ENCODE data around the gene FOXK1.

FOXK1 gene

GRCh38 chr7:4816419-4817080 lies 134.5 kb downstream of the FOXK1 start:
- H3K9me3 ChIP-seq (ENCODE audit: insufficient read depth, low read depth, low read length), result no peaks in the 10 kb centered on the region
- H3K27ac ChIP-seq (ENCODE audit: low read length), result no peak overlapping the region
- no peak overlapping the region for H3K4me3 ChIP-seq (ENCODE audit: low read length)
- no peaks in the 10 kb centered on the region for H3K27me3 ChIP-seq (ENCODE audit: insufficient read depth, low read length)
- H3K9ac ChIP-seq (ENCODE audit: low read depth, low read length), result no peak overlapping the region
- no peaks in the 10 kb centered on the region for H3K36me3 ChIP-seq (ENCODE audit: insufficient read depth, low read depth, low read length)
- no peaks in the 10 kb centered on the region for H3K4me1 ChIP-seq (ENCODE audit: insufficient read depth, low read length)

GRCh38 chr7:4817178-4817901 lies 135.2 kb downstream of the FOXK1 start:
- H3K4me3 ChIP-seq (ENCODE audit: low read length), result no peak overlapping the region
- H3K36me3 ChIP-seq (ENCODE audit: insufficient read depth, low read depth, low read length), result no peaks in the 10 kb centered on the region
- no peak overlapping the region for H3K9ac ChIP-seq (ENCODE audit: low read depth, low read length)
- no peaks in the 10 kb centered on the region for H3K27me3 ChIP-seq (ENCODE audit: insufficient read depth, low read length)
- H3K27ac ChIP-seq (ENCODE audit: low read length), result no peak overlapping the region
- H3K4me1 ChIP-seq (ENCODE audit: insufficient read depth, low read length), result no peaks in the 10 kb centered on the region
- no peaks in the 10 kb centered on the region for H3K9me3 ChIP-seq (ENCODE audit: insufficient read depth, low read depth, low read length)

- H3K9ac ChIP-seq (ENCODE audit: low read depth, low read length), result no peak overlapping the region
- no peaks in the 10 kb centered on the region for H3K4me1 ChIP-seq (ENCODE audit: insufficient read depth, low read length)
- no peaks in the 10 kb centered on the region for H3K9me3 ChIP-seq (ENCODE audit: insufficient read depth, low read depth, low read length)
- no peaks in the 10 kb centered on the region for H3K27me3 ChIP-seq (ENCODE audit: insufficient read depth, low read length)
- no peak overlapping the region for H3K4me3 ChIP-seq (ENCODE audit: low read length)
- no peak overlapping the region for H3K27ac ChIP-seq (ENCODE audit: low read length)
- no peaks in the 10 kb centered on the region for H3K36me3 ChIP-seq (ENCODE audit: insufficient read depth, low read depth, low read length)
Observed at GRCh38 chr7:4818000-4818794, 136.1 kb downstream of the FOXK1 start.

- no peaks in the 10 kb centered on the region for H3K36me3 ChIP-seq (ENCODE audit: insufficient read depth, low read depth, low read length)
- H3K9me3 ChIP-seq (ENCODE audit: insufficient read depth, low read depth, low read length), result no peaks in the 10 kb centered on the region
- no peaks in the 10 kb centered on the region for H3K4me1 ChIP-seq (ENCODE audit: insufficient read depth, low read length)
- no peak overlapping the region for H3K9ac ChIP-seq (ENCODE audit: low read depth, low read length)
- H3K27me3 ChIP-seq (ENCODE audit: insufficient read depth, low read length), result no peaks in the 10 kb centered on the region
- H3K27ac ChIP-seq (ENCODE audit: low read length), result no peak overlapping the region
- no peak overlapping the region for H3K4me3 ChIP-seq (ENCODE audit: low read length)
Observed at GRCh38 chr7:4819560-4820404, 137.7 kb downstream of the FOXK1 start.

- no peaks in the 10 kb centered on the region for H3K27me3 ChIP-seq (ENCODE audit: insufficient read depth, low read length)
- no peaks in the 10 kb centered on the region for H3K4me1 ChIP-seq (ENCODE audit: insufficient read depth, low read length)
- no peaks in the 10 kb centered on the region for H3K36me3 ChIP-seq (ENCODE audit: insufficient read depth, low read depth, low read length)
- no peak overlapping the region for H3K9ac ChIP-seq (ENCODE audit: low read depth, low read length)
- H3K9me3 ChIP-seq (ENCODE audit: insufficient read depth, low read depth, low read length), result no peaks in the 10 kb centered on the region
- H3K4me3 ChIP-seq (ENCODE audit: low read length), result no peak overlapping the region
- H3K27ac ChIP-seq (ENCODE audit: low read length), result no peak overlapping the region
Observed at GRCh38 chr7:4820405-4820966, 138.4 kb downstream of the FOXK1 start.

Data from iPS-20b (cell line).